HG02885 (cell line): Measurements from ENCODE around the gene PRR5.

ENCODE experiments used
- ATAC-seq: cut with Tn5 transposase; IDR thresholded peaks from one replicate; pipeline ENCODE4 v1.9.1; 2021; ENCODE audit warnings: mild to moderate bottlenecking; ENCODE audit not compliant: unreplicated experiment, poor library complexity

The PRR5 gene

DNA sequence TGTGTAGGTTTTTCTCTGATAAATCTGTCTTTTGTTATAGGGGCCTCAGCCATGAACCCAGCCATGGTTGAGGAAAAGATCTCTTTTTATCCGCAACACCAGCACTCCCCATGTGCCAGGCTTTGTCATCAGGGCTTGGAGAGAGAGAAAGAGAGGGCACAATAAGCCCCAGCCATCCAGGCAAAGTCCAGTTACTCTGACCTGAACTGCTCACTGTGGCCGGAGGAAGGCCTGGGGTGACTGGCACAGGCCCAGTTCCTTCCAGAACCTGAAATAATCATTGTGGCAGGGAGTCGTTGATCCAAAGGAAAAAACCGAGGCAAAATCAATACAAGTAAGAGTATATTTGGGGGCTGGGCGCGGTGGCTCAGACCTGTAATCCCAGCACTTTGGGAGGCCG is 46.5 kb downstream of the PRR5 start:
- no peak for ATAC-seq

DNA sequence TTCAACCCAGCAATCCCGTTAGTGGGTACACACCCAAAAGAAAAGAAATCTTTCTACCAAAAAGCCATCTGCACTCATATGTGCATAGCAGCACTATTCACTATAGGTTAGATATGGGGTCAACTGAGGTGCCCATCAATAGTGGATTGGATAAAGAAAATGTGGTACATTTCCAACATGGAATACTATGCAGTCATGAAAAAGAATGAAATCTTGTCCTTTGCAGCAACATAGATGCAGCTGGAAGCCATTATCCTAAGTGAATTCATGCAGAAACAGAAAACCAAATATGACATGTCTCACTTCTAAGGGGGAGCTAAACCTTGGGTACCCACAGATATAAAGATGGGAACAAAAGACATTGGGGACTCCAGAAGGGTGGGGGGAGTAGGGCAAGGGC is 48.5 kb downstream of the PRR5 start:
- ATAC-seq, result no peak

- no peak for ATAC-seq
Observed at GRCh38 chr22:44752285-44753188, 50.5 kb downstream of the PRR5 start, which contains the start of gene ARHGAP8. TSS of gene ARHGAP8 (plus strand) at chr22:44752575. CDS start at chr22:44786528, 33,953 bp downstream.

GRCh38 chr22:44753189-44754042 is 51.4 kb downstream of the PRR5 start:
- no peak for ATAC-seq

DNA sequence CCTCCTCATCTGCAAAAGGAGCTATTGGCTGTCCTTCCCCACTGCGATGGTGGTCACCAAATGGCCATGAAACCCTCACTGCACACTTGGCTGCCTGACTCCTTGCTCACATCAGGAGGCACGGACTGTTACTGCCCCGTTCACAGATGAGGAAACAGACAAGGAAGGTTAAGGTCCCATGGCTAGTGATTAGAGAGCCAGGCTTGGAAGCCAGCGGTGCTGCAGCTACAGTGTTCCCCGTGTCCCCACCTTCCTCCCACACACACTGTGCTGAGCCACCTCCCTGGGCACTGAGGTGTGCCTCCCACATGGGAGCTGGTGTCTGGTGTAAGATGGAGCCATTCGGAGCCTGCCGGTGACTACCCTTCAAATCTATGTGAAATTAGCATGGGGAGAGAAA is 53.0 kb downstream of the PRR5 start:
- ATAC-seq, result no peak

DNA sequence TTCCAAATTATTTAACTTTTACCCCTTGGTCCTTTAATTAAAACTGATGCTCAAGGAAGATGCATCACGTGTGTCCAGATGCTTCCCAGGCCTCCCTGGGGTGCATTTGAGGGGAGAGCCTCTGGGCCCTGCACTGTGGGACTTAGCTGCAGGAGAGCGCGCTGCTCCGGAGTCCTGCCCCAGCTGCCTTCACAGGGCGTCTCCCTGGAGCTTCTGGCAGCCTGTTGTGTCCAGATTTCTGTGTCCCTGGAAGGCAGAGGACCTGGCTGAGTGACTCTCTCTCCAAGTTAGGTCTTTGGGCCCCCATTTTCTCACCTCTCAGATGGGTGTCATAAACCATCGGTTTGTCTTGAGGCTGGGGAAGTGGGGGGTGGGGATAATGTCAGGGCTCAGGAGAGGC is 53.4 kb downstream of the PRR5 start:
- no peak for ATAC-seq

GRCh38 chr22:44755956-44756361 is 54.0 kb downstream of the PRR5 start:
- ATAC-seq, result no peak

DNA sequence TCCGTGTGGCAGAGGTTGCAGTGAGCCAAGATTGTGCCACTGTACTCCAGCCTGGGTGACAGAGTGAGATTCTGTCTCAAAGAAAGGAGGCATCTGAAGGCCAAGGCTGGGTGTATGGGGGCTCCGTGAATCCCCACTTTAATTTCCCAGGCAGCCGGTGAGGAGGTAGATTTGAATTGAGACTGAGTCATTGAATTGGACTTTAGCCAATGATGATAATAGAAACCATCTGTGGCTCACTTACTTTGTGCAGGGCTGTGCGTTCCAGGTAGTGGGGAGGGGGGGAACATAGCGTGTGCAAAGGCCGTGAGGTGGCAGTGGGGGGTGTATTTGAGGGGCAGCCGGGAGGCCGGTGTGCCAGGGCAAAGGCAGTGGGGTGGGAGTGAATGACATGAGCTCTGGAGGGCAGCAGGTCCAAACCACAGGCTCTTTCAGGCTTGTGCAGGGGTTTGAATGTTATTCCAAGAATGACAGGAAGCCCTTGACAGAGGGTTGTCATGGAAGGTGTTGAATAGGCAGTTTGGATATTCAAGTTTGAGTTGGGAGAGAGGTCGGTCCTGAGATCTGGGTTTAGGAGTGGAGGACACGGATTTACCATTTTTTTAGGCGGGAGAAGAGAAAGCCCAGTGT is 56.5 kb downstream of the PRR5 start:
- no peak for ATAC-seq

DNA sequence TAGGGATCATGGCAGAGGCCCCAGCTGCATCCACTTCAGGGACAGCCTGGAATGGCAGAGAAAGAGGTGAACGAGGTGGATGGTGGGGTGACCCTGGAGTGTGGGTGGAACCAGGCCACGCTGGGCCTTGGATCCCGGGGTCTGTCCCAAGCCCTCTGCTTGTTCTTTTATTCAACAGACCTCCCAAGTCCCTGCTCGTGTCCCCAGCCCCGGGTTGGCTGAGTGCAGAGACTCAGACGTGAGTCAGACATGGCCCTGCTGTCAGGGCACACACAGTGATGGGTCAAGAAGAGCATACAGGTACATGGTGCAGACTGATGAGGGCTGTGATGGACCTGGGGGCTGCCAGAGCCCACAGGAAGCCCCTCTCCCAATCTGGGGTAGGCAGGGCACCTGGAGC is 57.0 kb downstream of the PRR5 start:
- no peak for ATAC-seq

DNA sequence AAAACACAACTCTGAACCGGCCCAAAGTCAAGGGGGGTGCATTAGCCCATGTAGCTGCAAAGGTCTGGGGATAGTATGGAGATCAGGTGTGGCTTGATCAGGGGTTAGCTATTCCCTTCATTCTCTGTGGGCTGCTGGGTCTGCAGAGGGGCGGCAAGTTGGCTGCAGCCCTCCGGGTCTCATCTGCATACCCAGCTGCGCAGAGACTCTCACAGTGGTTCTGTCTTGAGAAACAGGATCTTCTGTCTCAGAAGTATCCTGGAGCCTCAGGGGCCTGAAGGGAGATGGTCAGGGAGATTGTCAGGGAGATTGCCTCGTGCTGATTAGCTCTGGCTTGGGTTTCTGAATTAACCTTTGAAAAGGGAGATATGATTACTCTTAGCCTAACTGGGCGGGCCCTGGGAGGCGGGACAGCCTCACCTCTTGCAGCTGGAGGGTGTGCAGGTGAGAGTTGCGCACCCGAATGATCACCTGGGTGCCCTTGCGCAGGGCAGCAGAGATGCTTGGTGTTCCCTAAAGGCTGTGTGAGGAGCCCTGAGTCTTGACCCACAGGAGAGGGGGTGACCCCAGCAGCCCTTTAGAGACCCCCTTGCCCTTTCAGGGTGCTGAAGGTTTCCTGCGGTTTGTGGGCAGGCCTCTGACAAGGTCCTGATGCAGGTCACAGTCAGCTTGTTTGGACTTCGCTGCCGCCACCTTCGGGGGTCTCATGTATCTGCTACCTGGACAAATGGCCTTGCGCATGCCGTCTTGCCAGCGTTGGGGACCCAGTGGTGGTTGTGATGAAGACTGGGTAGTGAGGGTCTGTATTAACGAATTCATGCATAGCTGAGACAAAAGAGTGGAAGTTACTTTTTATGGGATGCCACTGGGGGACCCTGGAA is 57.7 kb downstream of the PRR5 start:
- no peak for ATAC-seq

DNA sequence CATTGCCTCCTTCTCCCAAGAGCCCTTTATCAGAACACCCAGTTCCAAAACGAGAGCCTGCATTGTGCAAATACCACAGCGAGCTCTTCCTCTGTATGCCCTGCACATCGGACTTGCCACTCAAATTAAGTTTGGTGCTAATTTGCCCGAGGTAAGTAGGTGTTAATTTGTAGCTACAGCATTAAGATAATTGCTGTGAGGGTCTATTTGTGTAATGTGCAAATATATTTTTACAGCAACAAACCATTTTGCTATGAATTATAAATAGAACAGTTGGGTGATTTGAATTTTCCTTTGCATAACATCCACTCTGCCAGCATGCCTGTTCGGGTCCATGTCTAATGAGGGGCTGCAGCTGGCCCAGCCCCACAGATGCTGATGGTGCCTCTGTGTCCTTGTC is 58.5 kb downstream of the PRR5 start:
- ATAC-seq, result no peak

GRCh38 chr22:44761025-44761424 is 59.0 kb downstream of the PRR5 start:
- no peak for ATAC-seq

DNA sequence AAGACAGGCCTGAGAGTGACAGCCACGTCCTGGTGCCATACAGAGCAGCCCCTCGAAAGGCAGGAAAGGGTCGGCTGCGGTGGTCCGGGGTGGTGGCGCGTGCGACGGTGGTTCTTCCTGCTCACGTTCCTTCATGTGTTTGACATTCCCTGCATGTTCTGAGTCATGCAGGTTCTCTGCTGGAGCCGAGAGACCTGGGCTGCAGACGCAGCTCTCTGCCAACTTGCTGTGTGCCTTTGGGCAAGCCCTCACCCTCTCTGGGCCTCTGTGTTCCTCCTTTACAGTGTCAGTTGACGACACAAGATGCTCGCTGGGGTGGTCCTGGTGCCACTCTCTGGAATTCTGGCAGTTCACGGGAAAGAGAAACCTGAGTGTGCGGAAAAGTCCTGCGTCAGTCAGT is 62.4 kb downstream of the PRR5 start:
- ATAC-seq, result no peak

GRCh38 chr22:44764974-44765373 is 63.0 kb downstream of the PRR5 start:
- no peak for ATAC-seq

DNA sequence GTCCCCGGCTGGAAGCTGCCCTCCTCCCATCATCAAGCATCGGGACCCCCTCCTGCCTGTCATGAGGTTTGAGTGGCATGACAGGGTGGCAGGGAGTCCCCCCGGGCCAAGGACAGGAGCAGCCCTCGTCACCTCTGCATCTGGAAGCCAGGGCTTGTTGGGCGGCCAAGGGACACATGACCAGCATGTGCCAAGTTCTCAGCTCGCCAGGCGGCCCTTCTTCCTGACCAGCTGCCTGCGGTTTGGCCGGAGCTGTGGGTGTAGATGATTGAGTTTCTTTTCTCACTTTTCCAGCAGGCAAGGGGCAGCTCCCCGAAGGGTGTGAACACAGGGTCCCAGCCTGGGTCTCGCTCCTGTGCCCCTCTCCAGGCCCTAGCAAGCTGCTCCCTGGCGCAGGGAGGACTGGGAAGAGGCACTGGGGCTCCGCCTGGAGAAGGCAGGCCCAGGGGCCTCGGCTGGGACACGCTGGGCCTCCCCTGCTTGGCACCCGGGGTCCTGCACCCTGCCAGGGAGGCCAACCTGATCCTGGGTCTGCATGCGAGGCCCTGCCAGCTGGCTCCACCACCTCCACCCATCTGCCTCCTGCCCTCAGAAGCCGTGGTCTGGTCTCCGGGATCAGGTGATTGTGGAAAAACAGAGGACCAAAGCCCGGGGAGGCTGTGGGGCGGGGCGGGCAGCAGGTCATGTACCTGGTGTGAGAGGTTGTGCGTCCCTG is 63.7 kb downstream of the PRR5 start:
- no peak for ATAC-seq

GRCh38 chr22:44773082-44773481 is 71.1 kb downstream of the PRR5 start:
- ATAC-seq, result no peak

- no peak for ATAC-seq
Observed at GRCh38 chr22:44775862-44776261, 73.9 kb downstream of the PRR5 start.

- ATAC-seq, result no peak
Observed at GRCh38 chr22:44776605-44777363, 74.8 kb downstream of the PRR5 start.

DNA sequence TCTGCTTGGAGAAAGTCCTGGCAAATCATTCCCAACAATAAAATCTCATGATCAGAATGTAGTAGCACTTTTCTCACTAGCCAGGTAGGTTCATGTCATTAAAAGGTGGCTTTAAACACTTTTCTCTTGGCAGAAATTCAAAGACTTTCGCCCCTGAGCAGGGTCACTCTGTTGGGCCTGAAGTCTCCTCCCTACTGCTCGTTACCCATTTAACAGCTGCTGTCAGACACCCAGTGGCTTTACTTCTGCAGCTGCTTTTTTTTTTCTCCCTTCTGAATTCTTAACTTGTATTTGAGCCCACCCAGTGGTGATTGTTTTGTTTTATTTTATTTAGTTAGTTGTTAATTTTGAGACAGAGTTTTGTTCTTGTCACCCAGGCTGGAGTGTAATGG is 75.4 kb downstream of the PRR5 start:
- ATAC-seq, result no peak
